HEK293 (cell line): Measurements from ENCODE around the gene SLC6A9.

Experiments
- CTCF ChIA-PET: fragments of 350-600 bp; formaldehyde crosslinking; extraction: SDS; loops from one replicate; lab custom pipeline; 2021; ENCODE audit warnings: antibody characterized with exemption; lab: Yijun Ruan, JAX
- POLR2A ChIA-PET: fragments of 300-600 bp; formaldehyde crosslinking; extraction: SDS; loops from one replicate; lab custom pipeline; 2020; ENCODE audit warnings: antibody characterized with exemption, inconsistent platforms; lab: Yijun Ruan, JAX
- H3K27ac ChIP-seq: fragments of 200-500 bp; sonication (Bioruptor generic); 2 replicates; pipeline ENCODE4 v1.5.1; 2014; ENCODE audit warnings: low read depth, low read length, control low read depth, inconsistent platforms; ENCODE audit errors: extremely low read depth
- H3K36me3 ChIP-seq, 2 experiments: fragments of 200-500 bp in 1 of 2; sonication (Bioruptor generic) in 1 of 2; 1 replicate in 1 of 2; 2 replicates in 1 of 2; pipeline ENCODE4 v1.5.1; 2014 to 2017; ENCODE audit warnings: inconsistent platforms in 2 of 2, low read length in 2 of 2; ENCODE audit not compliant: control insufficient read depth in 2 of 2, insufficient read depth in 1 of 2
- H3K4me1 ChIP-seq: fragments of 200-500 bp; sonication (Bioruptor generic); 2 replicates; pipeline ENCODE4 v1.5.1; 2014; ENCODE audit warnings: mild to moderate bottlenecking, low read length, inconsistent platforms; ENCODE audit not compliant: control insufficient read depth, insufficient read depth
- H3K4me3 ChIP-seq: 2 replicates; pipeline ENCODE4 v1.5.1; 2011; ENCODE audit warnings: low read depth, mild to moderate bottlenecking, control low read depth, low read length, moderate library complexity
- H3K9me3 ChIP-seq: fragments of 200-500 bp; sonication (Bioruptor generic); 2 replicates; pipeline ENCODE4 v1.5.1; 2014; ENCODE audit warnings: low read depth, low read length, inconsistent platforms; ENCODE audit not compliant: control insufficient read depth, insufficient read depth
- BCL11B ChIP-seq: fragments of 450-650 bp; formaldehyde crosslinking; IDR thresholded peaks from 2 replicates; pipeline ENCODE4 v1.5.1; 2016; ENCODE audit warnings: low read depth, missing biosample characterization, missing genetic modification characterization
- GLI2 ChIP-seq: fragments of 450-650 bp; formaldehyde crosslinking; IDR thresholded peaks from 2 replicates; pipeline ENCODE4; 2017; ENCODE audit warnings: missing biosample characterization, missing genetic modification characterization, low read depth, borderline replicate concordance
- INSM2 ChIP-seq: fragments of 450-650 bp; formaldehyde crosslinking; IDR thresholded peaks from 2 replicates; pipeline ENCODE4 v1.5.1; 2016; ENCODE audit warnings: missing biosample characterization, missing genetic modification characterization
- KLF16 ChIP-seq: fragments of 450-650 bp; formaldehyde crosslinking; IDR thresholded peaks from 2 replicates; pipeline ENCODE4 v1.5.1; 2017; ENCODE audit warnings: missing biosample characterization, missing genetic modification characterization
- PATZ1 ChIP-seq: fragments of 450-650 bp; formaldehyde crosslinking; IDR thresholded peaks from 2 replicates; pipeline ENCODE4 v1.5.1; 2016; ENCODE audit warnings: missing biosample characterization, missing genetic modification characterization
- YY2 ChIP-seq: fragments of 450-650 bp; formaldehyde crosslinking; IDR thresholded peaks from 2 replicates; pipeline ENCODE4 v1.5.1; 2016; ENCODE audit warnings: missing biosample characterization, missing genetic modification characterization
- ZBTB20 ChIP-seq: fragments of 450-650 bp; formaldehyde crosslinking; IDR thresholded peaks from 2 replicates; pipeline ENCODE4 v1.5.1; 2016; ENCODE audit warnings: missing biosample characterization, missing genetic modification characterization
- ZBTB48 ChIP-seq: fragments of 450-650 bp; formaldehyde crosslinking; IDR thresholded peaks from 2 replicates; pipeline ENCODE4 v1.5.1; 2016; ENCODE audit warnings: missing biosample characterization, missing genetic modification characterization
- ZFHX2 ChIP-seq: fragments of 450-650 bp; formaldehyde crosslinking; conservative IDR thresholded peaks from 2 replicates; pipeline ENCODE4 v1.5.1; 2016; ENCODE audit warnings: missing biosample characterization, missing genetic modification characterization
- ZFP37 ChIP-seq: fragments of 450-650 bp; formaldehyde crosslinking; IDR thresholded peaks from 2 replicates; pipeline ENCODE4 v1.5.1; 2016; ENCODE audit warnings: missing biosample characterization, missing genetic modification characterization
- ZNF211 ChIP-seq: fragments of 450-650 bp; formaldehyde crosslinking; IDR thresholded peaks from 2 replicates; pipeline ENCODE4 v1.5.1; 2016; ENCODE audit warnings: low read depth, missing biosample characterization, missing genetic modification characterization
- ZNF354C ChIP-seq: fragments of 450-650 bp; formaldehyde crosslinking; IDR thresholded peaks from 2 replicates; pipeline ENCODE4 v1.5.1; 2016; ENCODE audit warnings: missing biosample characterization, missing genetic modification characterization, low read depth, borderline replicate concordance
- ZNF398 ChIP-seq: fragments of 450-650 bp; formaldehyde crosslinking; IDR thresholded peaks from 2 replicates; pipeline ENCODE4 v1.5.1; 2017; ENCODE audit warnings: missing biosample characterization, missing genetic modification characterization
- ZNF449 ChIP-seq: fragments of 450-650 bp; formaldehyde crosslinking; IDR thresholded peaks from 2 replicates; pipeline ENCODE4 v1.5.1; 2017; ENCODE audit warnings: missing biosample characterization, mild to moderate bottlenecking, missing genetic modification characterization, moderate library complexity
- ZNF510 ChIP-seq: fragments of 450-650 bp; formaldehyde crosslinking; IDR thresholded peaks from 2 replicates; pipeline ENCODE4 v1.5.1; 2018; ENCODE audit warnings: mild to moderate bottlenecking, missing genetic modification characterization, missing biosample characterization; ENCODE audit not compliant: insufficient replicate concordance
- ZNF639 ChIP-seq: fragments of 450-650 bp; formaldehyde crosslinking; IDR thresholded peaks from 2 replicates; pipeline ENCODE4 v1.5.1; 2016; ENCODE audit warnings: missing biosample characterization, missing genetic modification characterization
- ZNF645 ChIP-seq: fragments of 450-650 bp; formaldehyde crosslinking; IDR thresholded peaks from 2 replicates; pipeline ENCODE4; 2016; ENCODE audit warnings: missing biosample characterization, missing genetic modification characterization
- ZNF791 ChIP-seq: fragments of 450-650 bp; formaldehyde crosslinking; IDR thresholded peaks from 2 replicates; pipeline ENCODE4 v1.5.1; 2016; ENCODE audit warnings: missing biosample characterization, missing genetic modification characterization
- ZSCAN4 ChIP-seq: fragments of 450-650 bp; formaldehyde crosslinking; IDR thresholded peaks from 2 replicates; pipeline ENCODE4 v1.5.1; 2017; ENCODE audit warnings: missing biosample characterization, missing genetic modification characterization

SLC6A9 gene

GRCh38 chr1:44038876-44039657 lies 7.8 kb upstream of the SLC6A9 start:
- no peak overlapping the region for H3K27ac ChIP-seq
- H3K4me1 ChIP-seq: no peaks in the 10 kb centered on the region
- TF ChIP-seq ZNF354C: no peak
- no peak for TF ChIP-seq ZNF639
- TF ChIP-seq ZFP37 (tag by site-specific recombination): no peak
- TF ChIP-seq, all 188 proteins: peak for 0
- CTCF ChIA-PET: interaction anchor here (0.7 to 3.9 kb wide), 3 partner anchors 9 to 38 kb away, joined by 4 to 48 read pairs (median 10); no protein-coding TSS in a partner anchor
- POLR2A ChIA-PET: no interaction called here
- Histone ChIP-seq H3K9me3 (no peaks in the 10 kb centered on the region), H3K36me3 (no peaks in the 10 kb centered on the region), H3K4me3 (no peak overlapping the region)

- no peaks in the 10 kb centered on the region for H3K4me1 ChIP-seq
- no peaks in the 10 kb centered on the region for H3K36me3 ChIP-seq
- no peak overlapping the region; the same call in 1 of the 2 replicates for H3K27ac ChIP-seq
- H3K9me3 ChIP-seq: no peaks in the 10 kb centered on the region
- CTCF ChIA-PET: interaction anchor here (0.6 to 7.8 kb wide), 25 partner anchors 10 to 560 kb away, joined by 3 to 110 read pairs (median 6); partner anchors contain the start of gene IPO13
- POLR2A ChIA-PET: interaction anchor here (0.8 to 1.8 kb wide), 6 partner anchors 26 to 387 kb away, joined by 3 to 9 read pairs (median 4); partner anchors contain the start of gene KDM4A
- no peak for TF ChIP-seq ZNF510 (tag by site-specific recombination)
- peak; percentile 86 for TF ChIP-seq ZNF449
- 0 out of 2 replicates have a peak, but pooled peaks have one; percentile 9 for TF ChIP-seq PATZ1 (tag by site-specific recombination)
- peak; percentile 20; the same call in 1 of the 2 replicates for TF ChIP-seq ZFHX2 (tag by site-specific recombination)
- no peak for TF ChIP-seq GLI2 (tag by site-specific recombination)
- peak; percentile 58; the same call in 1 of the 2 replicates for TF ChIP-seq ZNF398 (tag by site-specific recombination)
- 0 out of 2 replicates have a peak, but pooled peaks have one; percentile 32 for TF ChIP-seq ZBTB20 (tag by site-specific recombination)
- TF ChIP-seq ZNF645 (tag by site-specific recombination): peak; percentile 62; the same call in 1 of the 2 replicates
- TF ChIP-seq BCL11B (tag by site-specific recombination): no peak
- TF ChIP-seq ZNF211: no peak
- 0 out of 2 replicates have a peak, but pooled peaks have one; percentile 38 for TF ChIP-seq ZSCAN4 (tag by site-specific recombination)
- TF ChIP-seq KLF16 (tag by site-specific recombination): no peak
- no peak for TF ChIP-seq INSM2 (tag by site-specific recombination)
- TF ChIP-seq ZBTB48 (tag by site-specific recombination): 0 out of 2 replicates have a peak, but pooled peaks have one; percentile 33
- TF ChIP-seq YY2: 0 out of 2 replicates have a peak, but pooled peaks have one; percentile 57
- TF ChIP-seq ZNF791: 0 out of 2 replicates have a peak, but pooled peaks have one; percentile 15
- H3K4me3 ChIP-seq: no peak overlapping the region
These were observed 5.9 kb upstream of the SLC6A9 start for GRCh38 chr1:44037154-44037553.
